ENCODE data around the gene QARS1.
A peak's percentile ranks its signal among the peaks of the same experiment; 100 is the strongest.

DNA sequence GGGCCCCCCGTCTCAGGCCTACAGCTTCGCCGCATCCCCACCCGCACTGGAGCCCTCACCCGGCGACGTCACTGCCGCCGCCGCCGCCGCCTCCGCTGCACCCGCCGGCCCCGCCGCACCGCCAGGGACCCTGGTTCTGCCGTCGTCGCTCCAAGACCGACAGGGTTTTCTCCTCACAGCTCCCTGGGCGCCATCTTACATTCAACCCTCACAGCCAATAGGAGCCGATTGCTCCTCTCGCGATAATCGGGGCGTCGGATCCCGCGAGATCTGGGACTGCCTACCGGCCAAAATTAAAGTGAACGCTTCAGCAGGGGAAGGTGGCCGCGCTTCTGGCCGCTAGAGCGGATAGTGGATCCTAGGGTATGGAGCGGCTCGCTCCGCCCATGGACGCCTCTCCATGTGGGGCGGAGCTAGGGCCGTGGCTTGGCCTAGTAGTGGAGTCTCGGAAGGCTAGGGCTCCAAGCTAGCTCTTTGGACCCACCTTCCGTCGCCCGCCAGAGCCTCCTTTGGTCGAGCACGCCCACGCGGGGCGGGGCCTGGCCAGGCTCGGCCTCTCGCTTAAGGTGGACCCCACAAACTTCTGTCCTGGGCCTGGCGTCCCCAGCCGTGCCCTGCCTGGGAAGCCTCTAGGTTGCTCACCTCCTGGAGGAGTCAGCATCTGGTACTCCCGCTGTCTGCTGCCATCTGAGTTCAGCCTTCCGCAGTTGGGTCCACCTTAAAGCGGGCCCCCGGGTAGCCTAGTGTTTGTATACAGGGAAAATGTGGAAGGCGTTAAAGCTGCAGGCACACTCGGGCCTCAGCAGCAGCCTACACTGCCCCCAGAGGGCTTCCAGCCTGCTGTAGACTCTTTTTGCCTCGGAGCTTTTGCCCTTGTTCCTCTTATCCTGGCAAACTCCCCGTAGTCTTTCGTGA is 10.4 kb downstream of the QARS1 start, which contains the start of gene QRICH1:
- peak; percentile 84 for TF ChIP-seq YY1 (IDR thresholded peaks at IDR 0.05; ENCODE audit: insufficient read depth, insufficient read length)
- no peak for TF ChIP-seq ZNF274 (IDR thresholded peaks at IDR 0.05; ENCODE audit: low read depth, low read length)
